ENCODE measurements around the gene EIF4A3.
"Not testable (repeated sequence)": the region's sequence is repeated elsewhere in the genome, so short reads cannot be mapped to it uniquely, and the experiment has no call there.

Gene EIF4A3

GRCh38 chr17:80101011-80101945 lies 45.6 kb downstream of the EIF4A3 start, which contains the start of gene GAA:
GAA (plus strand) TSS chr17:80101581; CDS start chr17:80104587, 3,006 bp downstream.
- DNase-seq (ENCODE audit: low read depth in 2 of 2) = peak; percentile 78 to 84

GRCh38 chr17:80100035-80100323 lies 46.9 kb downstream of the EIF4A3 start:
- no peak for DNase-seq (ENCODE audit: low read depth in 2 of 2)

GRCh38 chr17:80099291-80100034 lies 47.5 kb downstream of the EIF4A3 start:
- DNase-seq (ENCODE audit: low read depth in 2 of 2) = no peak

GRCh38 chr17:80097844-80098691 lies 48.9 kb downstream of the EIF4A3 start:
- no peak for DNase-seq (ENCODE audit: low read depth in 2 of 2)

- DNase-seq (ENCODE audit: low read depth in 2 of 2) = no peak
Measured at GRCh38 chr17:80097127-80097621, 49.8 kb downstream of the EIF4A3 start.

- no peak for DNase-seq (ENCODE audit: low read depth in 2 of 2)
Measured at GRCh38 chr17:80096561-80097021, 50.3 kb downstream of the EIF4A3 start.

- no peak for DNase-seq (ENCODE audit: low read depth in 2 of 2)
Measured at GRCh38 chr17:80095844-80096475, 51.0 kb downstream of the EIF4A3 start.

GRCh38 chr17:80095038-80095843 lies 51.7 kb downstream of the EIF4A3 start:
- DNase-seq (ENCODE audit: low read depth in 2 of 2) = no peak

- DNase-seq (ENCODE audit: low read depth in 2 of 2) = no peak
Measured at GRCh38 chr17:80092959-80093358, 54.0 kb downstream of the EIF4A3 start.

- DNase-seq (ENCODE audit: low read depth in 2 of 2) = no peak
Measured at GRCh38 chr17:80091376-80091775, 55.6 kb downstream of the EIF4A3 start.

GRCh38 chr17:80090164-80090563 lies 56.8 kb downstream of the EIF4A3 start:
- DNase-seq (ENCODE audit: low read depth in 2 of 2) = not testable (repeated sequence)

- DNase-seq (ENCODE audit: low read depth in 2 of 2) = no peak
Measured at GRCh38 chr17:80089762-80090161, 57.2 kb downstream of the EIF4A3 start.

- DNase-seq (ENCODE audit: low read depth in 2 of 2) = no peak
Measured at GRCh38 chr17:80087346-80088265, 59.3 kb downstream of the EIF4A3 start.

GRCh38 chr17:80086616-80087015 lies 60.3 kb downstream of the EIF4A3 start:
- no peak for DNase-seq (ENCODE audit: low read depth in 2 of 2)

GRCh38 chr17:80086081-80086480 lies 60.8 kb downstream of the EIF4A3 start:
- DNase-seq (ENCODE audit: low read depth in 2 of 2) = no peak

- DNase-seq (ENCODE audit: low read depth in 2 of 2) = no peak
Measured at GRCh38 chr17:80084773-80085172, 62.2 kb downstream of the EIF4A3 start.

All from stimulated activated CD8-positive, alpha-beta memory T cell treated with anti-CD3 and anti-CD28 coated beads, Interleukin-2, amount 100 ng/mL, for 48 hours (primary cell).